DND-41 (cell line): ENCODE data around the gene PRDM15.

Experiments used
- ATAC-seq: fragments of 200-7000 bp; cut with Tn5 transposase; 3 replicates; pipeline ENCODE4 v1.9.1; 2021; ENCODE audit warnings: low read depth; ENCODE audit not compliant: insufficient read depth
- DNase-seq: peaks from one replicate; pipeline ENCODE4 v3.0.0-alpha.2; 2020
- H2AFZ ChIP-seq: 2 replicates; pipeline ENCODE4 v1.6.0; 2012; ENCODE audit warnings: low read depth, low read length
- H3K27ac ChIP-seq: 2 replicates; pipeline ENCODE4 v1.5.1; 2012; ENCODE audit warnings: low read length, inconsistent platforms
- H3K27me3 ChIP-seq: fragments of 200-600 bp; sonication (generic); 2 replicates; pipeline ENCODE4 v1.6.0; 2012; ENCODE audit warnings: low read length, mild to moderate bottlenecking, inconsistent platforms; ENCODE audit not compliant: insufficient read depth, poor library complexity
- H3K36me3 ChIP-seq: 2 replicates; pipeline ENCODE4 v1.5.1; 2012; ENCODE audit warnings: low read length, inconsistent platforms; ENCODE audit not compliant: insufficient read depth
- H3K4me1 ChIP-seq: 2 replicates; pipeline ENCODE4 v1.5.1; 2012; ENCODE audit warnings: mild to moderate bottlenecking, low read length; ENCODE audit not compliant: insufficient read depth
- H3K4me2 ChIP-seq: 2 replicates; pipeline ENCODE4 v1.6.0; 2012; ENCODE audit warnings: mild to moderate bottlenecking, moderate library complexity, low read length, inconsistent platforms; ENCODE audit not compliant: insufficient read depth
- H3K4me3 ChIP-seq, 2 experiments: fragments of 200-600 bp in 1 of 2; shearing (Covaris generic) in 1 of 2; 2 replicates each; pipeline ENCODE4 v1.5.1; 2012 to 2016; ENCODE audit warnings: inconsistent platforms in 2 of 2, low read length in 2 of 2, mild to moderate bottlenecking in 2 of 2, low read depth in 1 of 2, moderate library complexity in 1 of 2
- H3K79me2 ChIP-seq: 2 replicates; pipeline ENCODE4 v1.6.0; 2012; ENCODE audit warnings: low read length, inconsistent platforms; ENCODE audit not compliant: insufficient read depth
- H3K9ac ChIP-seq: 2 replicates; pipeline ENCODE4 v1.6.0; 2012; ENCODE audit warnings: low read depth, mild to moderate bottlenecking, inconsistent platforms, low read length, moderate library complexity
- H3K9me3 ChIP-seq: 2 replicates; pipeline ENCODE4 v1.5.1; 2012; ENCODE audit warnings: low read length, moderate library complexity, mild to moderate bottlenecking, inconsistent platforms; ENCODE audit not compliant: insufficient read depth, severe bottlenecking
- H4K20me1 ChIP-seq: 2 replicates; pipeline ENCODE4 v1.6.0; 2012; ENCODE audit warnings: low read length; ENCODE audit not compliant: insufficient read depth
- CTCF ChIP-seq: IDR thresholded peaks from 2 replicates; pipeline ENCODE4 v1.5.1; 2012; ENCODE audit warnings: borderline replicate concordance, low read length, moderate library complexity, mild to moderate bottlenecking; ENCODE audit not compliant: poor library complexity, severe bottlenecking; ENCODE audit errors: extremely low read depth
- EZH2 ChIP-seq: IDR thresholded peaks from 3 replicates; pipeline ENCODE4 v1.6.1; 2012; ENCODE audit warnings: borderline replicate concordance, low read depth, mild to moderate bottlenecking, moderate library complexity, low read length, inconsistent platforms; ENCODE audit not compliant: severe bottlenecking

The PRDM15 gene

GRCh38 chr21:41761211-41761933 lies 117.8 kb downstream of the PRDM15 start:
- ATAC-seq, result no peak
- no peak overlapping the region for H3K9ac ChIP-seq
- peaks cover 24% of the 10 kb centered on the region for H3K79me2 ChIP-seq

GRCh38 chr21:41760411-41760810 lies 118.7 kb downstream of the PRDM15 start:
- Histone ChIP-seq H3K79me2 (peaks cover 24% of the 10 kb centered on the region), H3K4me1 (peaks cover 88% of the 10 kb centered on the region), H3K9ac (no peak overlapping the region), H3K9me3 (no peaks in the 10 kb centered on the region), H3K36me3 (peaks cover 5% of the 10 kb centered on the region; the same call in 1 of the 2 replicates), H3K4me2 (no peak overlapping the region), H3K4me3 (no peak overlapping the region), H4K20me1 (no peaks in the 10 kb centered on the region), H3K27ac (peak overlapping the region; percentile 96), H3K27me3 (no peaks in the 10 kb centered on the region), H2AFZ (no peak overlapping the region)
- no peak for TF ChIP-seq CTCF
- no peak for TF ChIP-seq EZH2
- no peak for ATAC-seq
- DNase-seq, result no peak

More at GRCh38 chr21:41761211-41761933, 117.8 kb downstream of the PRDM15 start:
- no peak for DNase-seq
- H3K27me3 ChIP-seq, result no peaks in the 10 kb centered on the region
- H3K36me3 ChIP-seq, result peaks cover 4% of the 10 kb centered on the region; the same call in 1 of the 2 replicates
- peaks cover 88% of the 10 kb centered on the region for H3K4me1 ChIP-seq
- no peaks in the 10 kb centered on the region for H3K9me3 ChIP-seq
- H3K4me3 ChIP-seq, result no peak overlapping the region
- no peak for TF ChIP-seq CTCF
- TF ChIP-seq EZH2, result no peak
- H3K27ac ChIP-seq, result peak overlapping the region; percentile 96
- no peak overlapping the region for H3K4me2 ChIP-seq
- H2AFZ ChIP-seq, result no peak overlapping the region
- no peaks in the 10 kb centered on the region for H4K20me1 ChIP-seq

GRCh38 chr21:41759926-41760325 lies 119.2 kb downstream of the PRDM15 start:
- ATAC-seq, result no peak
- Histone ChIP-seq H3K9me3 (no peaks in the 10 kb centered on the region), H3K9ac (no peak overlapping the region), H3K4me3 (no peak overlapping the region), H4K20me1 (no peaks in the 10 kb centered on the region), H3K4me2 (no peak overlapping the region), H3K79me2 (peaks cover 24% of the 10 kb centered on the region), H3K27ac (peak overlapping the region; percentile 96; the same call in 1 of the 2 replicates), H2AFZ (no peak overlapping the region), H3K36me3 (peaks cover 5% of the 10 kb centered on the region; the same call in 1 of the 2 replicates), H3K4me1 (peaks cover 88% of the 10 kb centered on the region), H3K27me3 (no peaks in the 10 kb centered on the region)
- DNase-seq, result no peak
- TF ChIP-seq EZH2 (no peak), CTCF (no peak)
